Stimulated activated CD4-positive, alpha-beta T cell treated with anti-CD3 and anti-CD28 coated beads, Interleukin-12 subunit alpha, Interleukin-12 subunit beta, amount 100 ng/mL, for 4 hours (primary cell): Measurements from ENCODE around the gene HPSE.

ENCODE experiments used
- DNase-seq: peaks from one replicate; pipeline ENCODE4 v3.0.0-alpha.2; 2020

The HPSE gene

DNA sequence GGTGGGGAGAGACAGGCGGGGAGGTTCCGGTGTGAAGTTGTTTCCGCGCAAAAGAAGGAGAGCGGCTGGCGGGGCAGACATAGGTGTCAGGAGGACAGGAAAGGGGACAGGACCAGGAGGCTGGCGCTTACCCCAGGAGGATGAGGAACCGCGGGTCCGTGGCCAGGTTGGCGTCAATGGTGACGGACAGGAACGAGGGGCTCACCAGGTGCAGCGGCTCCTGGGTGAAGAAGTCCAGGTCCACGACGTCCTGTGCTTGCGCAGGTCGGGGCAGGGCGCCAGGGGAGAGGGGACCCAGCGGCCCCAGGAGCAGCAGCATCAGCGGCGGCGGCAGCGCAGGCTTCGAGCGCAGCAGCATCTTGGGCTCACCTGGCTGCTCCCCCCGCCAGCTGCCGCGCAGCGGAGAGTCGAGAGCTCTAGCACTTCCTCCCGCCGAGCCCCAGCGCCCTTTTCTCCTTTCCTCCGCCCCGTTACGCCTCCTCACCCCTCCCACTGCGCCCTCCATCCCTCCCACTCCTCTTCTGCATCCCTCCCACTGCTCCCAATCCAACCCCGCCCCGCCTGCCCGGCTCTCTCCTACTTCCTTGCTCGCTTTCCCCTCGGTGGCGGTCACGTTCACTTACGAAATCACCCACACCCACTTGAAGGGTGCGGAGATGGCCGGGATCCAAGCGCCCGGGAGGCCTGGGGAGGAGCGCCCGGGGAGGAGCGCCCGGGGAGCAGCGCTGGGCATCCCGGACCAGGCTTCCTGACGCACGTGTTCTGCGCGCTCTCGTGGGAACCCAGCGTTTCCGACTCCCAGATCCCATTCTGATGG lies at the start of gene HPSE:
Gene HPSE, minus strand, starts transcription at position 424 of the 817 bp plus-strand sequence. Its CDS starts 66 bp downstream, at position 358.
- DNase-seq: peak; percentile 61

- no peak for DNase-seq
These were observed 48.2 kb upstream of the HPSE start for GRCh38 chr4:83382850-83383249.

- no peak for DNase-seq
These were observed 46.5 kb upstream of the HPSE start for GRCh38 chr4:83381173-83381572.

DNA sequence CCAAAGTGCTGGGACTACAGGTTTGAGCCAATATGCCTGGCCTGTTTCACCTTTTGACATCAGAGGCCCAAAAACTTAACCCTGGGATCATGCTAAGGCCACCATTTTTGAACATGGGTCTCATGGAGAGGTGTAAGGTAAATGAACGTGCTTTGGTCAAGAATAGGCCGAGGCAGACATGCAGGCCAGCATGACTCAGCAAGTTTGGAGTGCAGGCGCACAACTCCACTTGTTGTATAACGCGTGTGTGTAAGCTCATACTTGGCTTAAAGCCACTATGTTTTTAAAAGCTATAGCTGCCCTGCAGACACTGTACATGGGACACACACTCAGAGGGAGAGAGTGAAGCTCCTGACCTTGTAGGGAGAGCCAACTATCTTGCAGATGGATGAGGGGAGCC lies 43.8 kb upstream of the HPSE start:
- DNase-seq: no peak

GRCh38 chr4:83372931-83373330 lies 38.3 kb upstream of the HPSE start:
- no peak for DNase-seq

GRCh38 chr4:83371936-83372335 lies 37.3 kb upstream of the HPSE start:
- no peak for DNase-seq

DNA sequence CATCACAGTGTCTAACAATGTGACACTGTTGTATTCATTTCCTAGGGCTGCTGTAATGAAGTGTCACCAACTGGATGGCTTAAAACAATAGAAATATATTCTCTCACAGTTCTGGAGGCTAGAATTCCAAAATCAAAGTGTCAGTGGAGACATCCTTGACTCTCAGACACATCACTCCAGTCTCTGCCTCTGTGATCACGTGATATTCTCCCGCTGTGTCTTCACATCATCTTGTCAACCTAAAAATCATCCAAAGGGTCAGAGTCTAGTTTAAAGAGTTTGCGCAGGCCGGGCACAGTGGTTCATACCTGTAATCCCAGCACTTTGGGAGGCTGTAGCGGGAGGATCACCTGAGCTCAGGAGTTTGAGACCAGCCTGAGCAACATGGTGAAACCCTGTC lies 36.6 kb upstream of the HPSE start:
- DNase-seq: no peak

- DNase-seq: no peak
These were observed 35.9 kb upstream of the HPSE start for GRCh38 chr4:83370640-83370906.

DNA sequence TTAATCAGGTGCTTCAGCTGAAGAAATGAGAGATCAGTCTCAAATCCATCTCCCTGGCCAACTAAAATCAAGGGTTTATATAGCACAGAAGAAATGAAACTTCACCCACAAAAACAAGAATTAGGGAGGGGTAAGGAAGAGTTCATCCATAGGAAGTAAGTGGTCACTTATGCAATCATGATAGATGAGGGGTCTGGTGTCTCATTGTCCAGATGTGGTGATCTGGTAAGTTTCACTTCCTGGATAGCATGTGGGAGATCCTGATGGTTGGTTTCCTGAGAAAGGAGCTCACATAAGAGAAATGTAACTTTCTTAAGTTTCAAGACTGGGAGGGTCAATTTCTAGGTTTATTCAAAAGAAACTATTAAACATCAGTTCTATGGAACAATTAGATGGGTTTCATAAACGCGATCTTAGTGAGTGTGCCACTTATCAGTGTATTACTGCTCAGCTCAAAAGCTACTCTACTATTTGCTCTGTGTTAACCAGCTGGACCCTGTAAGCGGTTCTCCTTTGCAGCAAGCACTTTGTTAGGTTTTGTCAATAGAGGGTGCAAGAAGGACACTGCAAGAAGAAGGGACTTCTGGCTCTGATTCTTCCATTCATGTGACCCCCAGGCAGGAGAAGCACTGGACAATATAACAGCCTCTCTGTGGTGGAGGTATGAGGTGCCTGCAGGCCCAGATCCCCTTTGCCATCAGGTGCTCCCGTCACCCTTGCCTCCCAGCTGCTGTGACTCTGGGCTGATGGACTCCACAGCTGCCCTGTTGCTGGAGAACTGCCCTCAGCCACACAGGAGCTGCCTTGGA lies 35.4 kb upstream of the HPSE start:
- no peak for DNase-seq

DNA sequence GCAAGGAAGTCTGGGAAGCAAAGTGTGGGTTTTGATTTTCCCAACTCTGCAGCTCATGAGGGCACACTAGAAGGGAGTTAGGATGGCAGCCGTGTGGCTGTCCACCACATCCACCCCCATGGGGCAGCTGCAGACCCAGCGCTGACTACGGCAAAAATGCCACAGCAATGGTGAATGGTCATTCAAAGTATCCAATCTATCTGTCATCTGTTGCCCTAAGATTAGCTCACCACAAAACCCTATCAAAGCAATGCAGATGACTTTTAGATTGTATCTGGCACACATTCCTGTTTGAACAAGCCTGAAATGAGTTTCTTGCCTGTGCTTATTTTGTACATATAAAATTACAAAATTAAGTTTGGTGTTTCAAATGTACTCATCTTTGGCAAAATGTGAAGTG lies 29.7 kb upstream of the HPSE start:
- no peak for DNase-seq

GRCh38 chr4:83362492-83363329 lies 28.1 kb upstream of the HPSE start:
- DNase-seq: no peak

- no peak for DNase-seq
These were observed 26.9 kb upstream of the HPSE start for GRCh38 chr4:83361416-83362103.

- DNase-seq: no peak
These were observed 25.4 kb upstream of the HPSE start for GRCh38 chr4:83360018-83360417.

DNA sequence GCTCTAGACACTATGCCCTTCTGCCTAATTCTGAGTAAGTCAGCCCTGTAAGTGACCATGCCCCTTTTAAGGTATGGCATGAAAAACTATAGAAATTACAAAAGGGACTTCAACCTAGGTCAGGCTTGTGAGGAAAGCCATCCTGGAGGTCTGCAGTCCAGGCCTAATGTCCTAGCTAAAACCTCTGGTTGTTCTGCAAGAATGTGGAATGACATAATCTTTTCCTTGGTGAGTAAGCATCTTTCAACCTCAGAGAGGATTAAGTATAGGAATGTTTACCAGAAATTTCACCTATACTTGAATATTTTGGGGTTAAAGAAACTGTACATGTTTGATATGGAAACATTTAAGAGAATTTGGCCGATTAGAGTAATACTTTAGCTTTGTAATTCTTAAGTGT lies 23.8 kb upstream of the HPSE start:
- DNase-seq: no peak

- DNase-seq: no peak
These were observed 22.4 kb upstream of the HPSE start for GRCh38 chr4:83356899-83357661.

DNA sequence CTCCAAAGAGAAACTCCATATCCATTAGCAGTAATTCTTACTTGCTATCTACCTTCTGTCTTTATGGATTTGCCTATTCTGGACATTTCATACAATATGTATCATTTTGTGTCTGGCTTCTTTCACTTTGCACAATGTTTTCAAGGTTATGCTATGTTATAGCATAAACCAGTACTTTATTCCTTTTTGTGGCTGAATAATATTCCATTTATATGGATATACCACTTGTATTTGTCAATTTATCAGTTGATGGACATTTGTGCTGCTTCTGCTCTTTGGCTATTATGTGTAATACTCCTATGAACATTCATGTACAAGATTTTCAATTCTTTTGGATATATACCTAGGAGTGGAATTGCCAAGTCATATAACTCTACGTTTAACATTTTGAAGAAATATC lies 18.9 kb upstream of the HPSE start:
- DNase-seq: no peak

DNA sequence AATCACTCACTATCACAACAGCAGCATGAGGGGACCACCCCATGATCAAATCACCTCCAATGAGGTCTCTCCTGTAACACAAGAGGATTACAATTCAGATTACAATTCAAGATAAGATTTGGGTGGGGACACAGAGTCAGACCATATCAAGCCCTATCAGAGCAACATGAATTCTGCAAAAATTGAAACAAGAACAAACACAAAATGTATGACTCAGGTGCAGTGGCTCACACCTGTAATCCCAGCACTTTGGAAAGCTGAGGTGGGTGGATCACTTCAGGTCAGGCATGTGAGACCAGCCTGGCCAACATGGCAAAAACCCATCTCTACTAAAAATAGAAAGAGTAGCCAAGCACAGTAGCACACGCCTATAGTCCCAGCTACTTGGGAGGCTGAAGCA lies 13.4 kb upstream of the HPSE start:
- no peak for DNase-seq

DNA sequence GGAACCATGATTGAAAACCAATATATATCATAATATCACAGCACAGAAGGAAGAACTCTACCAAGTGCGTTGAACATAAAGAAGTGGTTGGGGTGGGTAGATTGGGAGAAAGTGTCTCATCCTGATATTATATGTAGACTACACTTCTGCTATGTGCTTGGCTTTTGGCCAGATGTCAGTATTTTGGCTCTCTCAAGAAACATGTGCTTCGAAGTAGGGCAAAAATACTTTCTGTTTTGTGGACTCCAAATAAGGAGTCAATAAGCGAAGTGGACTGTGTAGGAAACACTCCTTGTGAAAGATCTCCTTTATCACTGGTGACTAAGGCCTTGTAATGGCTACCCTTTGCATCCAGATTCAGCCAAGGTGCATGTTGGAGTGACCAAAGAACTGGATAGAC lies 7.8 kb upstream of the HPSE start:
- DNase-seq: no peak

DNA sequence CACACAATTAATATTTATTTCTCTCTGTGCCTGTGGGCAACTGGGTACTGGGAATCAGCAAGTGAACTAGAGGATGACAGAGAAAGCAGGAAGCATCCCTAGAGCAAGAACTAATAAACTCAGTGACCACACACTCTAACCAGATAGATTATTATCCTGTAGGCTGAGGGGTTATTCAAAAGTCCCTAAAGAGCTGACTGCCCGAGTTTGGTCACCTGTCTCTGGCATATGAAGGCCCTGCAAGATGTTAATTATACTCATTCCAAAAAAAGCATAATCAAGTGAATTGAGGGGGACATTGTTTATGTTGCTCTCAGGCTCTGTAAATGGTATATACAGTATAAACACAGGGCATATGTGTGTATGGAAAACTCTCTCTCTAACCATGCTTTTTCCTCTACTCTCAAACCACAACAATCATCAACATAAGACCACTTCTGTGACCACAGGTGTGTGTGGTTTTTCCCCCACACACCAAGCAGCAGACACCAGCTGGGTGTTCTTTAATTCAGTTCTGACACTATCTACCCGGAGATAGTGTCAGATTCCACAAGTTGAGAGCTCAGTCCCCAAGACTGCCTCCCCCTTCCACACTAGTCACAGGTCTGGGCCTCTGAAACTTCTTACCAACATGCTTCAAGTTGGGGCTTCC lies 6.2 kb upstream of the HPSE start:
- DNase-seq: no peak

GRCh38 chr4:83339573-83339972 lies 4.9 kb upstream of the HPSE start:
- no peak for DNase-seq

- no peak for DNase-seq
These were observed 1.1 kb upstream of the HPSE start for GRCh38 chr4:83335701-83336100.

DNA sequence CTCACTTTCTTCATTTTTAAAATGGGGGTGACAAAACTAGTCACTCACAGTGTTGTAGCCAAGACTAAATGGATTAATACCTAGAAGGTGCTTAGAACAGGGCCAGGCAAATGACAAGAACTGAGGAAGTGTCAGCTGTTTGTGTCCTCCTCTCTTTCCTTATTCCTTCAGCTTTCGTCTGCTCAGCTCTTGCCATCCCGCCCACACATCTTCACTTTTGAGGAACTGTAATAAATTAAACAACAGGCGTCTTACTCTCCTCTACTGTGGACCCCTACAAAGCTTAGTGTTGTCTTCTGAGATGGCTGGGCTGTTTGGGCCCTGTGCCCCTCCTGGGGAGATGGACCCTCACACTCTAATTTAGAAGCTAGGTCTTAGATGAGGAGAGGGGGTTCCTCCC lies 2.7 kb downstream of the HPSE start:
- DNase-seq: no peak
